Measurements from ENCODE around the gene KCNG3. TPM values are rescaled to one million over a fixed set of nuclear protein-coding genes. Genes with fewer than 3 reads are reported as not detected.

Gene KCNG3
- total RNA-seq, 2 experiments from 2014 or later: not detected

DNA sequence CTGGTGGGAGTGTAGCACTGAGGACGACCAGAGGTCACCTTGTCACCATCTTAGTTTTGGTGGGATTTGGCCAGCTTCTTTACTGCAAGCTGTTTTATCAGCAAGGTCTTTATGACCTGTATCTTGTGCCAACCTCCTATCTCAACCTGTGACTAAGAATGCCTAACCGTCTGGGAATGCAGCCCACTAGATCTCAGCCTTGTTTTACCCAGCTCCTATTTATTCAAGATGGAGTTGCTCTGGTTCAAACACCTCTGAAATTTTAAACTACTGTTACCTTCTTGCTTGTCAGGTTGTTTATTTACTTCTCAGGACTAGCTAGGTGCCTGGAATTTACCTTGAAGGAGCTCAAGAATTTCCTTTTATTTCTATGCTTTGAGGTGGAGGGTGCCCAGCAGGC lies 9.5 kb upstream of the KCNG3 start:
- Mint-ChIP-seq H3K4me3 (no peak overlapping the region), H3K27me3 (peaks cover 3% of the 10 kb centered on the region), H3K27ac (no peak overlapping the region), H3K9me3 (no peaks in the 10 kb centered on the region), H3K36me3 (ENCODE audit: low read depth) (no peaks in the 10 kb centered on the region), H3K4me1 (no peaks in the 10 kb centered on the region)
- CTCF ChIA-PET: interaction anchor here (0.8 kb wide), 1 partner anchor 172 kb away, joined by 3 read pairs; no protein-coding TSS in a partner anchor
- POLR2A ChIA-PET: no interaction called here
- DNase-seq: no peak

DNA sequence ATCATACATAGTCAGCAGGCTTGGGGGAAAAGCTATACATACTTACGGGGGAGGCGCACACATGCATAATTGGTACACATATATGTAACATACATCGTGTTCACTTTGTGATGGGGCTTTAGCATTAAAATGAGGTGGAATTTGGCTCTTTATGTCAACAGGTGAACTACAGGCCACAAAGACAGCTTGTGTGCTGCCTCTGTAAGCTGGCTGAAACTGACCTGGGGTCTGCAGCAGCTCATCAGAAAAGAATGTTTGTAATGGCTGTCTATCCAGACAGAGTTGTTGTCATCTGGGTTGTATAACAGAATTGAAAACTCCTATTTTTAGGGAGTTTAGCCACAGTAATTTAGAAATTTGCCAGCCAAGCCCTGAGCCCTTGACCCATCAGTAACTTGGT lies 4.7 kb upstream of the KCNG3 start:
- Mint-ChIP-seq H3K27ac (no peak overlapping the region), H3K27me3 (peaks cover 16% of the 10 kb centered on the region), H3K9me3 (no peaks in the 10 kb centered on the region), H3K4me1 (peaks cover 7% of the 10 kb centered on the region), H3K4me3 (no peak overlapping the region), H3K36me3 (ENCODE audit: low read depth) (no peaks in the 10 kb centered on the region)
- CTCF ChIA-PET: interaction anchor here (0.7 to 1.4 kb wide), 2 partner anchors 12 to 16 kb away, joined by 3 to 6 read pairs; no protein-coding TSS in a partner anchor
- POLR2A ChIA-PET: no interaction called here
- DNase-seq: no peak

DNA sequence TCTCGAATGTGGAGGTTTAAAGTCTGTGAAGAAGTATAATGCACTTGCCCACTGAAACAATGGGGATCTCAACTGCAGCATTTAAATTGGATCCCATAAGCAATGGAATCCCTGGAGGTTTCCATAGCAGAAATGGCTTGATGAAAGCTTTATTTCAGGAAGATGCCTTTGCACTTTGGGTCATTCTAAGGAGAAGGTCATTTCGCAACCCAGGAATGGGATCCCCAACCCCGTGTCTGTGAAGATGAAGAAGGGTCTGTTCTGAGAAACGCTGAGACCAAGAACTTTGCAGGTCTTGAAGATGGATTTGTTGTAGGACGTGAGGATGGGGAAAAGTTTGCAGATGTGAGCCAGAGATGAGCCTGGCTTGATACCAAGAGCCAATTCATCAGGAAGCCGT lies 1.8 kb upstream of the KCNG3 start:
- CTCF ChIA-PET: interaction anchor here (0.7 to 3.5 kb wide), 4 partner anchors 9 to 654 kb away, joined by 3 to 16 read pairs (median 5); no protein-coding TSS in a partner anchor
- Mint-ChIP-seq H3K27me3 (peaks cover 34% of the 10 kb centered on the region), H3K9me3 (no peaks in the 10 kb centered on the region), H3K4me3 (no peak overlapping the region), H3K4me1 (peaks cover 13% of the 10 kb centered on the region), H3K36me3 (ENCODE audit: low read depth) (no peaks in the 10 kb centered on the region), H3K27ac (no peak overlapping the region)
- POLR2A ChIA-PET: no interaction called here
- DNase-seq: no peak

DNA sequence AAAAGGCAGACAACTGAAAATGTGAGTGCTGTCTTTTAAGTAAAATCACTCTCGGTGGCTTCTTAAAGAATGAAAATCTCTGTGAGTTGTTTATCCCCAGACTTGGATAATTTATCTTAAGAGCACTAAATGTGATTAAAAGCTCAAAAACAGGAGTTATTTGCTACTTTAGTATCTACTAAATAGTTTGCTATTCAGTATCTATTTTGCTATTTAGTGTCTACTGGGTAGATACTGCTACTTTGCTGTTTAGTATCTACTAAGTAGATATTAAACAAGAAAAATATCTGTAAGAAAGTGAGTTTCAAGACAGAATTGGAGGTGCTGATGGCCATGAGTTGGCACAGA lies 1.4 kb upstream of the KCNG3 start:
- Mint-ChIP-seq H3K27ac (no peak overlapping the region), H3K36me3 (ENCODE audit: low read depth) (no peaks in the 10 kb centered on the region), H3K9me3 (no peaks in the 10 kb centered on the region), H3K27me3 (peaks cover 37% of the 10 kb centered on the region), H3K4me3 (peak overlapping the region; percentile 78), H3K4me1 (peaks cover 13% of the 10 kb centered on the region)
- CTCF ChIA-PET: interaction anchor here (0.7 to 3.5 kb wide), 4 partner anchors 9 to 653 kb away, joined by 3 to 16 read pairs (median 5); no protein-coding TSS in a partner anchor
- DNase-seq: no peak
- POLR2A ChIA-PET: no interaction called here

DNA sequence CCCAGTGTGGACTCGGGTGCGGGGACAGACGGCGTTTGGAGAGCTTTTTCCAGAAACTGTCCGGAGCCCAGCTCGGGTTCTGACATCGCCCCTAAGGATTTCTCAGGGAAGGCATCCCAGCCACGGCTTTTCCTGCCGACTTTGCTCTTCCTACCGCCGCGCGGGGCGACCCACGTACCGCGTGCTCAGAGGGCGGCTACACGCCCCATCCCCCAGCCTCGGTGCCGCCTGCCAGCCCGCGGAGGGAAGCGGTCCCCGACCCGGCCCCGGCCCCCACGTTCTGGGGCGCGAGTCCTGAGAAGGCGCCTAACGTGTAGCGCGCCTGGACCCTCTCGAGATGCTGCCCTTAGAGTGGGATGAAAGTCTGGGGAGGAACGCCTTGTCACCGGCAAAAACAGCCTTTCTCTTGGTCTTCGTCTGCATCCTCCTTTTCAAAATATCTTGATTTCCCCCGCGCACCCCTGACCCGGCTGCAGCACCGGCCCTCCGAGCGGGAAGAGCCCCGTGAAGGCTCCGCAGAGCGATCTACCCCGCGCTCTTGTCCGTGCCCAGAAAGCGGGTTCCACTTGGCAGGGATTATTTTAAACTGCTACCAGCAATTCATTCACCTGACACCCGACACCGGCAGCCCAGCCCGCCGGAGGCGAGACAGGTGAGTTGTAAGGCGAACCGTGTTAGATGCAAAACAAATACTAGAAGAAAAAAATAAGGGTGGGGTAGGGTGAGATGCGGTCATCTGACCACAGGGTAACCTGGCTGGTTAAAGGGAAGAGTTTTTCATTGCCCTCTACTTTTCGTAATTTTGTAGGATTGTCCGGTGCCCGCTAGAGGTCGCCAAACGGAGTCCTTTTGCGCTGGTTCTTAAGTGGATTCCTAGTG lies 812 bp upstream of the KCNG3 start:
- Mint-ChIP-seq H3K27ac (no peak overlapping the region), H3K27me3 (peaks cover 37% of the 10 kb centered on the region)
- POLR2A ChIA-PET: no interaction called here

DNA sequence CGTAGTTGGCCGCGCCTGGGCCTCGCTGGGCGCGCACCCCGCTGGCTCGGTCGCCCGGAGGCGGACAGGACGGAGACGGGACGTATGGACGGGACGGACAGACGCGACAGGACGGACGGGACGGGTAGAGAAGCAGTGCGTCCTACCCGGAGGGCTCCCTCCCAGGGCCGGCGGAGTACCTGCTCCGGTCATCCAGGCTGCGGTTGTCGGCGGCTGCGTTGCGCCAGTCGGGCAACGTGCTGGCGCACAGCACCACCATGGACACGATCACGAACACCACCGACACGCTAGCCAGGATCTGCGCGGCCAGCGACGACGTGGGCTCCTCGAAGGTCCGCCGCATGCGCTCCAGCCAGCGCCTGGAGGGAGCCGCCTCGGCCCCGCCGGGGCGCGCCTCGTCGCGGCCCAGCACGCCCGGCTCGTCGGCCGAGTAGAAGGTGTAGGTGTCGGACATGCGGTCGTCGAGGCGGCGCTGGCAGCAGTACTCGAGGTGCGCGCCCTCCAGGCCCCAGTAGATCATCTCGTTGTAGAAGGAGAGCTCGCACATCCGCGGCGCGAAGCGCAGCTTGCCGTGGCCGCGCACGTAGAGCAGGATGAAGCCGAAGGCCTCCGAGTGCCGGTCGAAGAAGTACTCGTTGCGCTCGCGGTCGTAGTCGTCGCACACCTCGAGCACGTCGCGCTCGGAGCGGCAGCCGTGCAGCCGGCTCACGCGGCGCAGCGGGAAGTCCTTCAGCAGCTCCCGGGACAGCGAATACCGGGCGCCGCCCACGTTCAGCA lies 903 bp downstream of the KCNG3 start:
- Mint-ChIP-seq H3K4me1 (peaks cover 13% of the 10 kb centered on the region), H3K9me3 (no peaks in the 10 kb centered on the region), H3K27me3 (peaks cover 37% of the 10 kb centered on the region), H3K36me3 (ENCODE audit: low read depth) (no peaks in the 10 kb centered on the region), H3K27ac (no peak overlapping the region), H3K4me3 (peak overlapping the region; percentile 53)
- ChIA-PET POLR2A (no interaction called here), CTCF (interaction anchor here (1.2 to 3.5 kb wide), 2 partner anchors 19 to 170 kb away, joined by 3 to 16 read pairs; no protein-coding TSS in a partner anchor)
- peak; percentile 33 for DNase-seq

More for the DNA sequence above, 812 bp upstream of the KCNG3 start:
- CTCF ChIA-PET: interaction anchor here (0.6 to 3.5 kb wide), 6 partner anchors 10 to 653 kb away, joined by 3 to 16 read pairs (median 3); no protein-coding TSS in a partner anchor
- H3K4me1 Mint-ChIP-seq: peaks cover 13% of the 10 kb centered on the region
- no peaks in the 10 kb centered on the region for H3K9me3 Mint-ChIP-seq
- DNase-seq: peak; percentile 78
- H3K4me3 Mint-ChIP-seq: peak overlapping the region; percentile 78
- no peaks in the 10 kb centered on the region for H3K36me3 Mint-ChIP-seq (ENCODE audit: low read depth)

DNA sequence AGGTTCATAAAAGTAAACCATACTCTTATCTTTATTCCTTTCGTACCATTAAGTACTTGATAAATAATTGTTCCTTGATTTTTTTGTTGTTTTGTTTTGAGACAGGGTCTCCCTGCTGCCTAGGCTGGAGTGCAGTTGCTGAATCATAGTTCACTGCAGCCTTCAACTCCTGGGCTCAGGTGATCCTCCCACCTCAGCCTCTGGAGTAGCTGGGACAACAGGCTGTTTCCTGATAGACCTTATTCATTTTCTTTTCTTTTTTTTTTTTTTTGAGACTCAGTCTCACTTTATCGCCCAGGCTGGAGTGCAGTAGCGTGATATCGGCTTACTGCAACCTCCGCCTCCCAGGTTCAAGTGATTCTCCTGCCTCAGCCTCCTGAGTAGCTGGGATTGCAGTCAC lies 5.5 kb downstream of the KCNG3 start:
- H3K27ac Mint-ChIP-seq: no peak overlapping the region
- H3K4me3 Mint-ChIP-seq: no peak overlapping the region
- H3K9me3 Mint-ChIP-seq: no peaks in the 10 kb centered on the region
- H3K4me1 Mint-ChIP-seq: peaks cover 6% of the 10 kb centered on the region
- POLR2A ChIA-PET: no interaction called here
- H3K36me3 Mint-ChIP-seq (ENCODE audit: low read depth): no peaks in the 10 kb centered on the region
- DNase-seq: no peak
- CTCF ChIA-PET: no interaction called here
- H3K27me3 Mint-ChIP-seq: peaks cover 33% of the 10 kb centered on the region

DNA sequence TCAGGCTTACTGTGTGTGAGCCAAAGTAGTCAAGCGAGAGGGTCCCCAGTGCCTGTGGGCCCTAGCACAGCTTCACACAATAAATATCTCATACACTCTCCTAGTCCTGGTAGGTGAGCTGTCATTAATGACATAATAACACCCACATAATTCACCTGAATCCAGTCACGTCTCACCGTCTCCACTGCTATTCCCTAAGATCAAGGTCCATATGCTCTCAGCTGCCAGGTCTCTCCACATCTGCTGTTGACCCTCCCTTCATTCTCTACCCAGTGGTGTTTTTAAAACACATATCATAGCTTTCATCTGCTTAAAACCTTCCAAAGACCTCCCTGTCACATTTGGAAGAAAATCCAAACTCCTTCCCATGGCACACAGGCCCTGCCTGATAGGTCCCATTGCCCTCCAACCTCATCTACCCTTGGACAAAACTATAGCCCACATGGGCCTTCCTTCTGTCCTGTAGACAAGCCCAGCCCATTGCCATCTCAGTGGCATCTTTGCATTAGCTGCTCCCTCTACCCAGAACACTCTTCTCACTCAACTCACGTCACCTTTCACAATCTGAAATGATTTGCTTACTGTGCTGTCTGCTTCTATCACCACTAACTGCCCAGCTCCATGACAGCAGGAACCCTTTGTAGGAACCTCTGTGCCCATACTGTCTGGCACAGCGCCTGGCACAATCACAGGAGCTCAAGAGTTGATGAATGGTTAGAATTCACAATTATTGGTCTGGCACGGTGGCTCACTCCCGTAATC lies 7.5 kb downstream of the KCNG3 start:
- Mint-ChIP-seq H3K27ac (no peak overlapping the region), H3K4me1 (no peaks in the 10 kb centered on the region), H3K36me3 (ENCODE audit: low read depth) (no peaks in the 10 kb centered on the region), H3K27me3 (peaks cover 17% of the 10 kb centered on the region), H3K9me3 (no peaks in the 10 kb centered on the region), H3K4me3 (no peak overlapping the region)
- ChIA-PET CTCF (interaction anchor here (1.0 to 1.2 kb wide), 2 partner anchors 10 to 12 kb away, joined by 5 to 6 read pairs; no protein-coding TSS in a partner anchor), POLR2A (no interaction called here)
- no peak for DNase-seq

DNA sequence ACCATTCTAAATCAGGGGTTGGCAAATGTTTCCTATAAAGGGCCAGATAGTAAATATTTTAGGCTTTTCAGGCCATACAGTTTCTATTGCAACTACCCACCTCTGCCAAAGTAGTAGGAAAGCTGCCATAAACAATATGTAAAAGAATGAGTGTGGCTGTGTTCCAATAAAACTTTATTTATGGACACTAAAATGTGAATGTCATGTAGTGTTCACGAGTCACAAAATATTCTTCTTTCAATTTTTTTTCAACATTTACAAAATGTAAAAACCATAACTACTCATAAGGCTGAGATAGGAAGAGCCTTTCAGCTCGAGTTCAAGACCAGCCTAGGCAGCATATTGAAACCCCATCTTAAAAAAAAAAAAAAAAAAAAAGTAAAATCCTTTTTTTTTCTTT lies 13.4 kb downstream of the KCNG3 start:
- Mint-ChIP-seq H3K4me1 (no peaks in the 10 kb centered on the region), H3K27ac (no peak overlapping the region), H3K36me3 (ENCODE audit: low read depth) (no peaks in the 10 kb centered on the region), H3K27me3 (peaks cover 3% of the 10 kb centered on the region), H3K4me3 (no peak overlapping the region), H3K9me3 (no peaks in the 10 kb centered on the region)
- DNase-seq: no peak
- POLR2A ChIA-PET: no interaction called here
- CTCF ChIA-PET: no interaction called here

DNA sequence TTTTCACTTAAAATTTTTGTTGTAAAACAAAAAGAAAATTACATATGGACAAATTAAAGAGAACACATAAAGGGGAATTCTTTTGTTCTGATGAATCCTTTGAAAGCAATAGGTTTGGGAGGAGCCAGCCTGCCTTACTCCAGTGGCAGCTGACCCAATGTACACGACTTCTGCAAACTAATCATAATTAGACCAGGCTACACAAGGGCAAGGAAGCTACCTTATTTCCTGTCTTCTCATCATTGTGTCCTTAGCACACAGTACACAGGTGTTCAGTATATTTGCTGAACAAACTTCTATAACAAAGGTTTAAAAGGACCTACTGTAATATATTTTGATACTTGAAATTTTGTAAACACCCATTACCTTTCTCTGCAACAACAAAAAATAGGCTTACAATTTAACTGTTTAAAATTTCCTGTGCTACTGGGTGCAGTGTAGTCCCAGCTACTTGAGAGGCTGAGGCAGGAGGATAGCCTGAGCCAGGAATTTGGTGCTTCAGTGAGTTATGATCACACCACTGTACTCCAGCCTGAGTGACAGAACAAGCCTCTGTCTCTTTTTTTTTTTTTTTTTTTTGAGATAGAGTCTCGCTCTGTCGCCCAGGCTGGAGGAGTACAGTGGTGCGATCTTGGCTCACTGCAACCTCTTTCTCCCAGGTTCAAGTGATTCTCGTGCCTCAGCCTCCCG lies 18.9 kb downstream of the KCNG3 start:
- no peak overlapping the region for H3K27ac Mint-ChIP-seq
- POLR2A ChIA-PET: no interaction called here
- H3K4me3 Mint-ChIP-seq: no peak overlapping the region
- H3K27me3 Mint-ChIP-seq: peaks cover 2% of the 10 kb centered on the region
- H3K9me3 Mint-ChIP-seq: no peaks in the 10 kb centered on the region
- no peaks in the 10 kb centered on the region for H3K36me3 Mint-ChIP-seq (ENCODE audit: low read depth)
- CTCF ChIA-PET: no interaction called here
- H3K4me1 Mint-ChIP-seq: no peaks in the 10 kb centered on the region
- DNase-seq: no peak

DNA sequence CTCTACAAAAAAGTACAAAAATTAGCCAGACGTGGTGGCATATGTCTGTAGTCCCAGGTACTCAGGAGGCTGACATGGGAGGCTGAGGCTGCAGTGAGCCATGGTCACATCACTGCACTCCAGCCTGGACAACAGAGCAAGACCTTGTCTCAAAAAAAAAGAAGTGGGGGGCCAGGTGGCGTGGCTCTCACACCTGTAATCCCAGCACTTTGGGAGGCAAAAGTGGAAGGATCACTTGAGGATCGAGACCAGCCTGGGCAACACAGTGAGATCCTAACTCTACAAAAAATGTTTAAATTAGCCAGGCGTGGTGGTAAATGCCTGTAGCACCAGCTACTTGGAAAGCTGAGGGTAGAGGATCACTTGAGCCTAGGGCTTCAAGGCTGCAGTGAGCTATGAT lies 23.1 kb downstream of the KCNG3 start:
- ChIA-PET CTCF (no interaction called here), POLR2A (no interaction called here)
- Mint-ChIP-seq H3K9me3 (no peaks in the 10 kb centered on the region), H3K36me3 (ENCODE audit: low read depth) (no peaks in the 10 kb centered on the region), H3K27me3 (peaks cover 4% of the 10 kb centered on the region), H3K4me3 (no peak overlapping the region), H3K4me1 (no peaks in the 10 kb centered on the region), H3K27ac (no peak overlapping the region)
- DNase-seq: no peak

DNA sequence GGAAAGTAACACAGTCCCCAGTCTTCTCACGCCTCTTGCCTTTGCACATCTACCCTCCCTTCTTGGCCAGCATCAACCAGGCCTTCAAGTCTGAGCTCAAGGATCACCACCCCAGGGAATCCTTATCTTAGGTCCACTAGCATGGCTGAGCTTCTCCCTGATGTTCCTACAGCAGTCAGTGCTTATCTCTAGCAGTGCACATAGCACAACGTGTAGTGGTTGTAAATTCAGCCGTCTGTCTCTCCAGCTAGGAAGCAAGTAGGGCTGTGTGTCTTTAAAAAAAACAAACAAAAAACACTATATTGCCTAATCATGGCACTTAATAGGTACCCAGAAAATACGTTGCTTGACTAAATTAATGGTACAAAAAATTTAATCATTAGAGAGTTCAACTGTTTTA lies 29.2 kb downstream of the KCNG3 start:
- ChIA-PET CTCF (interaction anchor here (1.2 kb wide), 1 partner anchor 11 kb away, joined by 4 read pairs; no protein-coding TSS in a partner anchor), POLR2A (no interaction called here)
- no peak for DNase-seq
- no peaks in the 10 kb centered on the region for H3K36me3 Mint-ChIP-seq (ENCODE audit: low read depth)
- H3K4me3 Mint-ChIP-seq: no peak overlapping the region
- H3K27me3 Mint-ChIP-seq: peaks cover under 1% of the 10 kb centered on the region
- H3K4me1 Mint-ChIP-seq: no peaks in the 10 kb centered on the region
- H3K27ac Mint-ChIP-seq: no peak overlapping the region
- no peaks in the 10 kb centered on the region for H3K9me3 Mint-ChIP-seq
